Activated naive CD4-positive, alpha-beta T cell (primary cell): ENCODE data around the gene MID1.

ENCODE experiments used
- DNase-seq, 4 experiments: peaks; one replicate each; lab custom pipeline; 2025; lab: John Stamatoyannopoulos, UW

The MID1 gene

GRCh38 chrX:10576777-10577447, 43.5 kb downstream of the MID1 start:
- no peak for DNase-seq

GRCh38 chrX:10576186-10576585, 44.2 kb downstream of the MID1 start:
- no peak for DNase-seq

DNA sequence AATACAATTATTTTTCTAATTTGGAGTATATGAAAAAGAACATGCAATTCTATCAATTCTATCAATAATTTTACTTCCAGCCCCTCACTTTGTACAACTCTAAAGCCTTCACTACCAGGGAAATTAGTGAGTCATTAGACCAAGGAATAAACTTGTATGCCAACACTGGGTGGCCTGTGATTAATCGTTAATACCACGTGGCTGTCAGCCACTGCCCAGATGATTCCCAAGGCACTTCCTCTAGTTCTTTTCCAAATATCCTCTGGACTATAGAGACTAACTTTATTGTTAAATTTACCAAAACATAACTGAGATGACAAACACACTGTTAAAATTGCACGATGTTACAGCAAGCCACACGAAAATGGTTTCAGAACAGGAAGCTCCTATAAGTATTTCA, 45.7 kb downstream of the MID1 start:
- DNase-seq = no peak

DNA sequence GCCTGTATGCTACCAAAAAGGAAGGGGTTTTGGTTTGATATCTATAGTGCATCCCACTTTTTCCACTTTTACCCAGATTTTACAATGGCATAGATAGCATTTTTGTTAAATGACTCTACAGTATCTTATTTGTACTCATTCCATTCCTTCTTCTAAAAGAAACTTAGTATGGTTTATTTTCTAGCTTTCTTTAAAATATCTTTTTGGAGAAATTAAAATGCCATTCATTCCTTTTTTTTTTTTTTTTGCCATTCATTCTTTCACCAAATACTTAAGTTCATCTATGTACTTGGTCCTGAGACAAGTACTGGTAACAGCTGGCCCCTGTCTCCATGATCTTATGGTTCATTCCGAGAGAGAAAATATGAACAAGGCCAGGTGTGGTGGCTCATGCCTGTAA, 49.1 kb downstream of the MID1 start:
- DNase-seq = no peak

- no peak for DNase-seq
Observed at GRCh38 chrX:10570601-10571000, 49.8 kb downstream of the MID1 start.

GRCh38 chrX:10569946-10570345, 50.4 kb downstream of the MID1 start:
- DNase-seq = no peak

- DNase-seq = no peak
Observed at GRCh38 chrX:10568428-10568827, 52.0 kb downstream of the MID1 start.

DNA sequence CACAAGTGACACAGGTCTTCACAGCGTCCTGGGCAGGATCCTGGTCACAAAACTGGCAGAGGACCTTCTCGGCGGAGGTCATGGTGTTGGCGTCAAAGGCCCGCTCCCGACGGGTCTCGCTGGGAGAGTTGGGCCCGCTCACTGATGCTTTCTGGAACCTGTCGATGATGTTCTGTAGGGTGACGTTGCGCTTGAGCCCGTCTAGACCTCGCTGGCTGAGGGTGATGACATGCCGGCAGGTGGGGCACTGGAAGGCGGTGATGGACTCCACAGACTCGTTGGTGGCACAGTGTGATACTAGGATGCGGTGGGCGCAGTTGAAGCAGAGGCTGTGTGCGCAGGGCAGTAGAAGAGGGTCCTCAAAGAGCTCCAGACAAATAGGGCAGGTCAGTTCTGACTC, 53.2 kb downstream of the MID1 start:
- no peak for DNase-seq

GRCh38 chrX:10566716-10567097, 53.7 kb downstream of the MID1 start:
- no peak for DNase-seq

DNA sequence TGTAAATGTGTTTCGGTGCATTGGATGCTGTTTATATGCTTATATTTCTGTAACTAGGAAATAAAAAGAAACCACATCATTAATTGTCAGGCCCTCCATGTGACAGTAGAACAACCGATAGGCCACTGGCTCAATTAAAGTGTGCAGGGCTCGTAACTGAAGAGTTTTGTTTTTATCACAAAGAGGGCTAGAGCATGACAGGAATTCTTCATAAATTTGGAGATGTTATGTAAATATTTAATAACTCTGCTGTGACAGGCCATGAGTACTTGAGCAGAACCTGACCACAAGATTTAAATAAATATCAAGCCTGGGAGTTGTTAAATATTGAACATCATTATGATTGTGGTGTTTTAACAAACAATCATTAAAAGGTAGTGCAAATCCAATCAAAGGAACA, 55.9 kb downstream of the MID1 start:
- no peak for DNase-seq

DNA sequence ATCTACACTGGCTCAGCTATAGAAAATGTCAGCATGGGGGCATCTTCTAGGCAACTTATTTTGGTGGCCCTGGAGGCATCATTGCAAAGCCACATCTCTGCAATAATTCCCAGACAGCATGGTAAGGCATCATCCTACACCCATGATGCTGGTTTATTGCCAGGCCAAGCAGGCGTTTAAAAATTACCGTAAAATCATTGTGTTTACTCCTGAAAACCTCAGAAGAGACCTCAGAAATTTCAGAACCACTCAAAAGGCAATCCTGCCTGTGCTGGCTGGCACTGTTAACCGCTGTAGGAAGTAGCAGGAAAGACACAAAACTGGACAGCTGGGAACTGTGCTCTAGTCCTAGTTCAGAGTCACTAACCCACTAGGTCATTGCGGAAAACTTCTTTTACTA, 63.2 kb downstream of the MID1 start:
- no peak for DNase-seq

GRCh38 chrX:10556405-10556804, 64.0 kb downstream of the MID1 start:
- no peak for DNase-seq

GRCh38 chrX:10555846-10556245, 64.5 kb downstream of the MID1 start:
- no peak for DNase-seq

DNA sequence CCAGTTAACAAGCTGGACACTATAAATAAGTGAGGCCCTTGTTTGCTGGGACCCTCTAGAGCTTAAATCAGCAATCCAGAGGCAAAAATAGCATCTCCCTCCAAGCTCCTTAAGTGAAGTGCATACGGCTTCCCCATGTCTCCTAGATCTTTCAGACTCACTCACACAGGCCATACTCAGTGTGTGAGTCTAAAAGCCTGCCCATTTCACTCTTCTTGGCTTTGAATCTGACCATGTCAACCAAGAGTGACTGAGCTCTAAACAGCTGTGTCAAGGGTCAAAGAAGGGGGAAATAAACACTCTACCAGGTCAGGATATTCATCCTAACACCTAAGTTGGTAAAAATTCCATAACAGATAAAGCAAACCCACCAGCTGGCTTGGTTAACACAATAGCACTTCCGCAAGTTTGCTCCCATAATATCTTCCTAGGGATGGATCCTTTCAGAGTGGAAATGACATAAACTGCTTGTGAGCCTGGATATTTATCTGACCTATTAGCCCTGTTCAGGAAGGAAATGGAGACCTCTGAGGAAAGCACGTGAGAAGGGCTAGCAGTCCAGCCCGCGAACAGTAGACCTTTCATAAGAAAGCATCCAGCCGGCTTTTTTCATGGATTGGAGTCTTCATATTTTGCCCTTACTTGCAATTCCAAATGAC, 65.6 kb downstream of the MID1 start:
- no peak for DNase-seq

DNA sequence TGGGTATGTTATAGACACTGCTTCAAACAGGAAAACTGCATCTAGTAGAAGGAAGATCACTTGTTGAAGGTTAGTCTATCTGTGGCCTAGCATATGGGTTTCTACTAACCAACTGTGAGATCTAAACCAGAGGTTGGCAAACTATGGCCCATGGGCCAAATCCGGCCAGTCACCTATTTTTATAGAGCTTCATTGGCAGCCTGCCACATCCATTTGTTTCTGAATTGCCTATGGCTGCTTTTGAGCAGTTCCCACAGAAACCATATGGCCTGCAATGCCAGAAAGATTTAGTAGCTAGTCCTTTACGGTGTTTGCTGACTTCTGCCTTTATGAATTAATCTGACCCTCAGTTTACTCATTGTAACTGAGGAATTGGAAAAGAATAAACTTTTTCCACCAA, 71.1 kb downstream of the MID1 start:
- no peak for DNase-seq

DNA sequence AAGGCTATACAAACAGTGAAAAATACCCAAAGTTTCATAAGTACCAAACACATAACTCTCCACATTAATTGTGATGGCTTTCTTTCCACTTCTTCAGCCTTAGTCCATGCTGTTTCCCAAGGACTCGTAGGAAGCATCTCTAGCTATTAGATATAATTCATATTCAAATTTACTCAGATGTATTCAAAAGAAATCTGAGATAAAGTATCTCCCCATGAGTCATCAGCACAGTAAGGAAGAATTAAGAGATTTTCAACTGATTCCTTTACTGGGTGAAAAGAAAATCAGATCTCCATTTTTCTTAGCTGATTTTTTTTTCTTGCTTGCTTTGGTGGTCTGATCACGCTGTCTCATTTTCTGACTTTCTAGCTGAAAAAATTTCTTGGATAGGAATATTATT, 71.7 kb downstream of the MID1 start:
- no peak for DNase-seq

- no peak for DNase-seq
Observed at GRCh38 chrX:10545882-10546281, 74.5 kb downstream of the MID1 start.

DNA sequence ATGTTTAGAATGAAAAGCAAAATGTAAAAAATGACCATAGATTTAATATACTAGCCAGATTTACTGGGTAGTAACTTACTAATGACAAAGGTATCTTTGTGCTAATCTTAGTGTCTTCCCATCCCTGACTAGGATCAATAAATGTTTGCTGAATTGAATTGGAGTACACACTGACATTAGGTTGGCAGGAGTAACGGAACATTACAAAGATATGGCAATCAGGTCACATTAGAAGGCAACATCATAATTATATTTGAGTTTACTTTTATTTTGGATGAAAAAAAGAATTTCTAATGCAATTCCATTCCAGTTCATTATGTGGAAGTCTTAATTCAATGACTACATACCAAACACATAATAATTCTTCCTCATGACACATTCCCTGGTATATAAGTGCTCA, 77.8 kb downstream of the MID1 start:
- no peak for DNase-seq

- no peak for DNase-seq
Observed at GRCh38 chrX:10538831-10539230, 81.6 kb downstream of the MID1 start.

- no peak for DNase-seq
Observed at GRCh38 chrX:10537308-10537707, 83.1 kb downstream of the MID1 start.

- no peak for DNase-seq
Observed at GRCh38 chrX:10536744-10537143, 83.6 kb downstream of the MID1 start.

- DNase-seq = no peak
Observed at GRCh38 chrX:10534611-10535010, 85.8 kb downstream of the MID1 start.

DNA sequence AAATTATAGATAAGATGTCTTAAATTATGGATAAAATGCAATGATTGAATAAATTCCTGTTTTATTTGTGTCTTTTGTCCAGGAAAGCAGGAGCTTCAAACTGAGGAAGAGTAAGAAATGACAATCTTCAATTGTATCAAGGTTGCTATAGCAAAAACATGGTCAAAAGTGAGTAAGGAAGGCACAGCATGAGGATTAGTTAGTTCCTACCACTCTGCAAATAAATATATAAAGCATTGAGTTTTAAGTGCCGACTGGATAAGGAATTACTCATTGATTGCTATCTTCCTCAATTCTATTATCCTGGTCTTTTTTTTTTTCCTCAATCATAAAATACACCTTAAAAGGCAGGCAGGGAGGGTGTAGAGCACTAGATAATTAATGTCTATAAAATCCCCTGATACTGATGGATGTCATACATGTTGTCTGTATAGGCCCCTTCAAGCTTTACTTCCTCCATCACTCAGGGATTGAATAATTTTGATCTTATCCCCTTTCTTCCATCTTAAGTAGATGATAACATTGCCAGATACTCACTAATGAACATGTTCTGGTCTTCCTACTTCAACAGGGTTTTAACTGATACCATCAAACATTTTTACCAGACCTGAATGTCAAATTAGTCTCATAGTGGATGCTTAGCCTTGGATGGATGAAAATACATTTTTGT, 86.6 kb downstream of the MID1 start:
- DNase-seq = no peak

DNA sequence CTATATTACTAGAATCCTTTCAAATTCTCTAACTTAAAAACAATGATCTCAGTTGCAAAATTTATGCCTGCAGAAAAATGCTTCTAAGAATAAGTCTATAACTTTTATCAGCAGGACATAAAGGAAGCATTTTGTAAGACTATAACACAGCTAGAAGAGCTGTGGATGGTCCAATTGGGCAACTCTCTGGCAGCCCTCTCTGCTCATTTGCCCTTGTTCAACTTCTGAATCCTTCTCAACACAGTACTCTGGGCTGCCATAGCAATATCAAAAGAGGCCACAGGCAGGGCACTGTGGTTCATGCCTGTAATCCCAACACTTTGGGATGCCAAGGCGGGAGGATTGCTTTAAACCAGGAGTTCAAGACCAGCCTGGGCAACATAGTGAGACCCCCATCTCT, 88.5 kb downstream of the MID1 start:
- no peak for DNase-seq
